GM19351 (cell line): ENCODE measurements around the gene SFMBT2.
A peak's percentile ranks its signal among the peaks of the same experiment; 100 is the strongest.

ENCODE experiments used
- ATAC-seq: cut with Tn5 transposase; IDR thresholded peaks from one replicate; pipeline ENCODE4 v1.9.1; 2021; ENCODE audit warnings: mild to moderate bottlenecking, moderate library complexity; ENCODE audit not compliant: unreplicated experiment

The SFMBT2 gene

DNA sequence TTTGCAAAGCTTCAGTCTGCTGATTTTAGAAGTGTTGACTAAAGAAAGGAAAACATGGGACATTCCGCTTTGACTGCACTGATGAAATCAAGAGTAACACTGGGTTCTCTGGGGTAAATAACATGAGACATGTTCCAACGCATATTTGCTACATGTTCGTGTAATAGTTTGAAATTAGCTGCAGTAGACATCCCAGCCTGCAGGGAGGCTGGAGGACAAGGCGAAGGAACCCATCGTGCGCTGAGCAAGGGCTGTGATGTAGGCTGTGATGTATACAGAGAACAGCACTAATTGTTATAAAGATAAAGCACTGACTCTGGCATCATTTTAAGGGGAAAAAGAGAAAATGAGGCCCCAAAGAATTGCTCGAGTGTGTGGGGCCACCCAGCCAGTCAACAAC is 40.3 kb downstream of the SFMBT2 start:
- ATAC-seq = no peak

DNA sequence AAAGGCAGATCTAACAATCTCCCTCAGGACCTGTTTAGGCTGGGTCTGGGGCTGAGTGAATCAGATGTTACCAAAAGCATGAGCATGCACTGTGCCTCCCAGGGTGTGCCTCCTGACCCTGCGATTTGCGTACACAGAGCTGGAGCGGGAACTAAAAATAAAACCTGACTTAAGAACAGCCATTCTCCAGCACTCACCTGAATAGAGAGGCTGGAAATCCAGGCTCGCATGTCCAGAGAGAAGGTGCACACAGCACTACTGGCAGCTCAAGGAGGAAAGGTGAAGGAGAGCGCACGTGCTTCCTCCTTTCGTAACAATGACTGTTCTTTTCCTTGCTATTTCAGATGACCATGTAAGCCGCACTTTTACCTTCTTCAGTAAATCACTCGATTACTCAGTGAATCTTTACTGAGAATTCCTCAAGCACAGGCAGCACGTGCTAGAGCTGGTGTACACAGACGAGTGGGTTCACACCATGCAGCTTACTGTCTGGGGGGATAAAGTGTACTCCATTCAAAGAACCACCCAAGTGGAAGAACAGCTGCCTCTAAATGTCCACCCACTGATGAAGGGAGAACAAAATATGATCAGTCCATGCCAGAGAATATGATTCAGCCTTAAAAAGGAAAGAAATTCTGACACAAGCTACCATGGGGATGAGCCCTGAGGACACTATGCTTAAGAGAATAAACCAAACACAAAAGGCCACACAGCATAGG is 45.6 kb downstream of the SFMBT2 start:
- ATAC-seq = no peak

DNA sequence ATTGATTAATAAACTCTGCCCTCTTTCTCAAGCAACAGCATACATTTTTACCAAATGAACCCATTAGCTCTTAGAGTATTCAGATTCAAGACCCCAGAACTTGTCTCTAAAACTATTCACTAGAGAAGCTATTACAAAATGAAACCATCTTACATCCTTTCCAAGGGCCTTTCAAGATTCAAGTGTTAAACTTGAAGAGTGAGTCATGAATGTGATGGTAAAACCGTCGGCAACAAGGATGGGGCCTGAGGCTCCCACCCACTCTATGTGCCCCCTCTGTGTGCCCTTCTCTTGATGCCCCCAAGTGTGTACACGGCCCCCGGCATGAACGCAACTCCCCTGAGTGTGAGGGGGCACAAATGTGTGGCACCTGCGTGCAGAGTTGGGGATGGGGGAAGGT is 46.4 kb downstream of the SFMBT2 start:
- no peak for ATAC-seq

DNA sequence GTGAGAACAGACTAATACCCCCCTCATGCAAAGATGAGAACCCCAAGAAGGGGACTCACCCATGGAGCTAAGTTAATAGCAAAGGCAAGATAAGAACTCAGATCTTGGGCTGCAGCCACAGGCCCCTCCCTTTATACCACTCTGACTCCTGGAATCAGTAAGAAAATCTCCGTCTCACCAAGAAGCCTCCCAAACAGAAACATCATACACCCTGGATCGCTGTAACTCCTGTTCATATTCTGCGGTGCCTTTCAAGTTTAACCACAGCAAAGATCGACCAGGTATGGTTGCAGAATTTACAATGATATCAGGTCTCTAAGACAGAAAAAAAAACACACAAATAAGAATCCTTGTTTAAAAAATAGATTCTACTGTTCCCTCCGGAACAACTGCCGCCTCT is 47.1 kb downstream of the SFMBT2 start:
- ATAC-seq = no peak

DNA sequence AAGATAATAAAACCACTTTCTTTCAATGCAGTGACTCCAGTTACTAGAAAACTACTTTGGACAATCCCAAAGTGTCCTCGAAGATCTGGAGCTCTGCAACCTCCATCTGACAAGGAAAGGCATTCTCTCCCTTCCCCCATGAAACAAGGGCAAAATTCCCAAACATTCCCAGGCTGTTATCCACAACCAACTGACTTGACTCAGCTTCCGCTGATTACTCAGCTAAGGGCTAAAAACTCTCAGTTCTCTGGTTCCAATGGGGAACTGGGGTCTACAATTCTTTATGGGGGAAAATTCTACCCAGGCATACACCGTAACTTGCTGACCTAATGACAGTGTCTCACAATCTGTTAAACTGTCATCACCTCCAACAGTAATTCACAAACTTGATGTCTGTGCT is 48.4 kb downstream of the SFMBT2 start:
- ATAC-seq = no peak

DNA sequence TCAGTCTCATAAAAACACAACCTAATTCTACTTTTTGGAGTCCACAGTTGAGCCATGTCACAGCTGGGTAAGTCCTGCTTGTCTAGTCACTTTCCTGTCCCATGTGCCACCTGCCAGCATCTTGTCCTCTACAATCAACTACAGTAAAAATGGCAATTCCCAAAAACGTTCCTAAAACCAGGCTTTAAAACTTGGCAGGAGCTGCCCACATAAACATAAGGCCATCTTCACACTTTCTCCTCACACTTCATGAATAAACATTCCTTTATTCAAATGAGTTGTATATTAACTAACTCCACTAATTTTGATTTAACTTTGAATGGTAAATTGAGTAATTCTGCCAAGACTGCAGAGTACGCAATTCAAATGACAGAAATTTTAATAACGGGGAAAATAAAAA is 49.5 kb downstream of the SFMBT2 start:
- no peak for ATAC-seq

DNA sequence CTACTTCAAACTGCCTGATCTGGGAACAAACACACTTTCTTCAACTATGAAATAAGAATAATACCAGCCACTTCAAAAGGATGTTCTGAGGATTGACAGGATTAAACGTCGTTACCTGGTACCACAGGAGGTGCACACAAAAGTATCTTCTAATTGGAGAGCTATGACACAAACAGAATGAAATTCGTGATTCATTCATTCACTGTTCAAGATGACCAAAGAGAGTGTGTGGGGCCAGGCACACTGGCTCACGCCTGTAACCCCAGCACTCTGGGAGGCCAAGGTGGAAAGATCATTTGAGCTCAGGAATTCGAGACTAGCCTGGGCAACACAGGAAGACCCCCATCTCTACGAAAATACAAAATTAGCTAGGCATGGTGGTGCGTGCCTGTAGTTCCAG is 50.9 kb downstream of the SFMBT2 start:
- no peak for ATAC-seq

DNA sequence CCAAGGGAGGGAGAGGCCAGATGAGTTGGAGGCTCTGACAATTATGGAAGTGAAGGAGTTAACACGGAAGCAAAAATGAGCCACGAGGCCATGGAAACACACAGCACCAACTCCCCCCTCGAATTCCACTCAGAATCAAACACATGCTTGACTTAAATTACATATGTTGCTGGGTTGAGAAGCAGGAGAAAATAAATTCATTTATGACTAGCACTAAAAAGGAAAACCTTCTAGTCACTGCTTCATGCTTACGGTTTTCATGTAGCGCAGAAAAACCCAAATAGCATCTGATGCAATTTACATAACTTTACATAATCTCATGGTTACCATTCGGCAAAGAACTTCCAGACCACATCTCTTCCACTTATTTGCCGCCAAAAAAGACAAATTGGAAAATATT is 51.5 kb downstream of the SFMBT2 start:
- ATAC-seq = no peak

DNA sequence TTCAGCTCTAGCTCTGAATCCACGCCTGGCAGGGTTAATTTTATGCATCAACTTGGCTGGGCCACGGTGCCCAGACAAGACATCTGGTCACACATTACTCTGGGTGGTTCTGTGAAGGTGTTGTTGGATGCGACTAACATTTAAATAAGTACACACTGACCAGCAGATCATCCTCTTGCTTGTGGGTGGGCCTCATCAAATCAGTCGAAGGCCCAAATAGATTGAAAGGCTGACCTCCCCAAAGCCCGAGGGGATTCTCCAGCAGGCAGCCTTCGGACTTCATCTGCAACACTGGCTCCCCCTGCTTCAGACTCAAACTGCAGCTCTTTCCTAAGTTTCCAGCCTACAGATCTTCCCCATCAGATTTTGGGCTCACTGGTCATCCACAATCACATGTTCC is 53.6 kb downstream of the SFMBT2 start:
- ATAC-seq = no peak

DNA sequence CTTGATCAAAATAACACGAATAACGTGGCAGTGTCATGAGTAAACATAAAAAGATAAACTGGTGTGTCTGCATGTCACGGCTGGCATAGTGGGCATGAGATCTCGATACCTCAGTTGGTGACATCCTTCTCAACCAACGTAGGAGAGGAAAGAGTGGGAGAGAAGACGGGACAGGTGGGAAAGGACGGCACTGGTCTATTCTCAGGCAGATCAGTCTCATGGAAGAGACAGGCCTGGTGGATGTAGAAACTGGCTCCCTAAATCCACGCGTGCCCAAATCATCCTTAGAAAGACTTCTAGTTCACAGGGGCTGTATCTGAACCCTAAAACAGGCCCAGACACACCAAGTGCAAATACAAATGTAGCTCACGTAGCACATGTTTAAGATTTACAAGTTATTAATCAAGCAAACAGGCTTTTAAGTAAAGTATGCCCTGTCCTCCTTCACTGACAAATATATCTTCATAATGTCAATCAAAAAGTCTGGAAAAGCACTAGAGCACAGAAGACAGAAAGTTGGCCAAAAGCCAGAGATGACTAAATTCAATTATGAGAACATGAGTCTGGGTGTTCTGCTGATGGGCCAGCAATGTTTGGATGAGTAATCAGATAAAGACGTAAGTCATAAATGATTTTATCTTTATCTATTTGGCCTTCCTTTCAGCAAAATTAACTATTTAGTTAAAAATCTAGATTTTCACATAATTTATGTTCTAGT is 56.3 kb downstream of the SFMBT2 start:
- no peak for ATAC-seq

DNA sequence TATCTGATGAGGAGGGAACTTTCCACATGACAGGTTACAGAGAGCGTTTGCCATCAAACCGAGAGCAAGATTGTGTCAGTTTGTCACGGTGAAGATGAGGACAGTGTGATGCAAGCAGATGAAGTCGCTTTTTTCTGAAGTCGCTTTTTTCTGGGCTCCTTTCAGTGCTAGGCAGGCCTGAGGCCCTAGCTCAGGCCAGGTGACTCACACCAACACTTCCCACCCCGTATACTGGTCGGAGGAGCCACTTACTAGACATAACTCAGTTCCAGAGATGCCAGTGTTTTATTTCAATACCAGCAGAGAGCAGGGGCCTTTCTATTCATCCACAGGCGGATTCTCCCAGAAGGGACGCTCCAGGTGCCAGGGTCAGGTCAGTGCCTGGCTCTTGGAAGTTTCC is 58.9 kb downstream of the SFMBT2 start:
- no peak for ATAC-seq

DNA sequence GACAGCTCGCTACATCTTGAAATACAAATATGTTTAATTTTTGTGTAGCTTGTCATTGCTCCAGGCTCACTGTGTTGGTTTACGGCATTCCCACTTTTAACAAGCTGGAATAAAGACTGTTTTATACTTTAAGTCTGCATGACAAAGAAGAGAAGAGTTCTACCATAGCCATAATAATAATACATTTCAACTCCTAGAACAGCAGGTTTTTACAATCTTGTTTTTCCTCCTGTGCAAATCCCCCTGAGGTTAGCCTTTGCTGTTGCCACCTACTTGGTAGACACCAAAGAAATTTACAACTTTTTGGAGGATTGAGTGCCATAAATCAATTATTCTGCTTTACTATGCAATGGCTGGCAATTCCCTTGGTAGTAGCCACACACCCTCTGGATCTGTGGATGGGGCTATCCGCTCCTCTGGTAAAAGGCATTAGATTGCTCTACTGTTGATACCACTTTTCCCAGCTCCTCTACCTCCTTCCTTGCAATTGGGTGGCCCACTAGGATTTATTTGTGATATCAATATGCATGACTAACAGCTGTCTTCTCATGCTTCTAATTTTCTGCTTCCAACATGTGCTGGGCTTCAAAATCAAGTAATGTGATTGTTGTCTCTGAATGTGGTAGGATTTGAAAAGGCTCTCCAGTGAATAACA is 60.2 kb downstream of the SFMBT2 start:
- no peak for ATAC-seq

DNA sequence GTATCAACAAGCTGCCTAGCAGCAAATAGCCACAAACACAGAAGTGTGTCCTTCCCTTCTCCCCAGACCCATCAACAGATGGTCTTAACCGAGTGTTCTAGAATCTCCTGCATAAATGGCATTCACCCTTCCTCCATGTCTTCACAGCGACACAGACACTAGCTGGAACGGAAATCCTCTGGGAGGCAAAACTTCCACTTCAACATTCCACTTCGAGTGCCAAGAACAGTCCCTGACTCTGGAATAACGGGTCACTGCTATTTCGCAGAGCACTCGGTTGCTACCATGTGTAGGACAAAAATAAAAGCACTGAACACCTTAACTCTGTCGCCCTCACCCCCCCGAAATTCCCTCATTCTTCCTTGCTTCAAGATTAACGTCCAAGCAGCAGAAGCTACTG is 65.1 kb downstream of the SFMBT2 start:
- no peak for ATAC-seq

DNA sequence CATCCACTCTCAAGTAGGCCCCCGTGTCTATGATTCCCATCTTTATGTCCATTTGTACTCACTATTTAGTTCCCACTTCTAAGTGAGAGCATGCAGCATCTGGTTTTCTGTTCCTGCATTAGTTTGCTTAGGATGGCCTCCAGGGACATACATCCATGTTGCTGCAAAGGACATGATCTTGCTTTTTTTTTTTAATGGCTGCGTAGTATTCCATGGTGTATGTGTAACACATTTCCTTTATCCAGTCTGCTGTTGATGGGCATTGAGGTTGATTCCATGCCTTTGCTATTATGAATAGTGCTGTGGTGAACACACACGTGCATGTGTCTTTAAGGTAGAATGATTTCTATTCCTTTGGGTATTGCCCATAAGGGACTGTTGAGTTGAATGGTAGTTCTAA is 67.8 kb downstream of the SFMBT2 start:
- no peak for ATAC-seq

DNA sequence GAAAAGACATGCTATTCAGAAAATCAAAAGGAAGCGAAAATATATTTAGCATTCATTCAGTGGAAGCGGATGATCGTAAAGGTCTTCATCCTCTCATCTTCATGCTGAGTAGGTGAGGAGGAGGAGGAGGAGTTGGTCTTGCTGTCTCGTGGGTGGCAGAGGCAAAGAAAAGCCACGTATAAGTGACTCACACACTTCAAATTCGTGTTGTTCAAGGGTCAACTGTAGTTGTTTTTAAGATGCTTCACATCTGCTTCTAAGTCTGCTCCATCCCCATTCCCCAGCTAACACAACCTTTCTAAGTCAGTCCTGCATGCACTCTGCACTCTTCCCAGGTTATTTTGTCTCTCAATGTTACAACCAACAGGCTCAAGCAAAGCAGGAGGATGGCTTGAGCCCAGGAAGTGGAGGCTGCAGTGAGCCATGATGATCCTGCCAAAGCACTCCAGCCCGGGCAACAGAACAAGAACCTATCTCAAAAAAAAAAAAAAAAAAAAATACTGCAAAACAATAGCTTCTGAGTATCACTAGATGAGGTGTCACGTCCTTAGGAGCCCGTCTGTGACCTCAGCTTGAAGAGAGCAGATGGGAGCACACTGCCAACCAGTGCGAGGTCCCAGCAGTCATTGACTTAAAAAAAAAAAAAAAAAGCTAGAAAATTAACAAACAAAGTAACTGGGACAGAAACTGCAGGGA is 70.5 kb downstream of the SFMBT2 start:
- no peak for ATAC-seq

DNA sequence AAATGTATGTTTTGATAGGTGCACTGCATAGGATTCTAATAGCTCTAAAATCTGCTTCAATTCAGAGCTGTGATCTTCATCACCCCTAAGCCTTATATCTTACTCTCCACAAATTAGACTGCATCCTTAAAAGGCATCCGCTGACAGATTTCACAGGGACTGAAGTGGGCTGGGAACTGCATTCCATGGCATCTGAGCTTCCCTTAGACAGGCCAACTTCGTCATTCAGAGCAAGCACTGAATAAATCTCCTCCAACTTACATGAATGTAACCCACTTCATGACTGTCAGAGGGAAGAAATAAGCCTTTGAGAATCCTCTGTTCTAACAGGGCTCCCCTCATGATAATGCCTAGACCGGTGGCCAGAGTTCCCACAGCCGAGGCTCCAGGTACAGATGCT is 71.3 kb downstream of the SFMBT2 start:
- no peak for ATAC-seq

DNA sequence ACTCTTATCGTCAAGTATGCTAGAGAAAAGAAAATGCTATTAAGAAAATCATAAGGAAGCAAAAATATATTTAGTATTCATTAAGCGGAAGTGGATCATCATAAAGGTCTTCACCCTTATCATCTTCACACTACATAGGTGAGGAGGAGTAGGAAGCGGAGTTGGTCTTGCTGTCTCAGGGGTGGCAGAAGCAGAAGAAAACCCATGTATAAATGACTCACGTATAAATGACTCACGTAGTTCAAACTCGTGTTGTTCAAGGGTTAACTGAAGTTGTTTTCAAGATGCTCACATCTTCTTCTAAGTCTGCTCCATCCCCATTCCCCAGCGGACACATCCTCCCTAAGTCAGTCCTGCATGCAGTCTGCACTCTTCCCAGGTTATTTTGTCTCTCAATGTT is 72.4 kb downstream of the SFMBT2 start:
- no peak for ATAC-seq

DNA sequence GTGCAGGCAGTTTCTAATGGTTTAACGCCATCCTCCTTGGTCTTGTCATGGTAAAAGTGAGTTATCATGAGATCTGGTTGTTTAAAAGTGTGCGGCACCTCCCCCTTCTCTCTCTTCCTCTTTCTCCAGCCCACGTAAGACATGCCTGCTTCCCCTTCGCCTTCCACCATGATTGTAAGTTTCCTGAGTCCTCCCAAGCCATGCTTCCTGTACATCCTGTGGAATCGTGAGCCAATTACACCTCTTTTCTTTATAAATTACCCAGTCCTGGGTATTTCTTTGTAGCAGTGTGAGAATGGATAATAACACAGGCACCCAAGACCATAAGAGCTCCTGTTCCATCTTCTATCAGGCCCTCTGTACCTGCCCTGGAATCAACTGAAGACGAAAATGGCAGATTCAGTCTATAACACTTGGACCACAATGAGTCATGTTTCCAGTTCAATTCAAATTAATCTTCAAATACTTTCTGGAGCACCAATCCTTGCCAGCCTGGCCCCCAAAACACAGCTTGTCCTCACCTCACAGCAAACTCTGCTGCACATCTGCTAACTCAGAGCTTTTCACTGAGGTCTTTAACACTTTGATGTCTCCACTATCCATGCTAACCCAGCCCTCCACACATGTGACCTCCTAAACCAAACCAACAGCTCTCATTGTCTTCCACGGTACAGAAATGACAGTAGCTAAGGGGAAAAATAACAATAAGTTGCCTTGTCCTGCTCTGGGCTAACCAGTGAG is 73.2 kb downstream of the SFMBT2 start:
- ATAC-seq = peak; percentile 89

DNA sequence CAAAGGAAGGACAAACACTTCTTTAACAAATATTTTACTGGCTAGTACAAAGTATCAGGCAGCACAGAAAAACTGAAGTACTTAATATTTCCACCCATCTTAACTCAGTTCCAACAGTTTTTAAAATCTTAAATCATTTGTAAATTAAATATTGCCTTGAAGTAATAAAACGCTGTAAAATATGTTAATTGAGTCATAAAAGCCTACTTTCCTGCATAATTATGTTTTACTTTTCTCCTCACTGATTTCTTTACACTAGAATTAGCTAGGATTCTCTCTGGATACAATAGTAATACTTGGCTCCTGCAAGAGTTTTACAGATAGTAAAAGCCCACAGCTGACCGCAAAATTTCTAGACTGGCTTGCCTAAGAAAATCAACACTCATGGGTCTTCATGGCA is 74.9 kb downstream of the SFMBT2 start:
- ATAC-seq = no peak

DNA sequence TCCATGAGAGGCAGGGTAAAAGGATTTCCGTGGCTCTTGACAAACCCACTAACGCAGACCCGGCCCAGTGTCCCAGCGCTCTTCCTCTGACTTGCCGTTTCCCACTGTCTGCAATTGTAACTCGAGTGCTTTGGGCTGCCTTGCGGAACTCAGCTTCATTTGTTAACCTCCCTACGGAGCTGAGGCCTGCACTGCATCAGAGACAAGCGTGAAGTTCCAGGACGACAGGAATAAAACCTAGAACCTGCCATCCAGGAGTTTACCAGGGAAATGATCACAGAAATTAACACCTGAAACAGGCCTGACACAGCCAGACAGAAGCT is 76.2 kb downstream of the SFMBT2 start:
- ATAC-seq = no peak

DNA sequence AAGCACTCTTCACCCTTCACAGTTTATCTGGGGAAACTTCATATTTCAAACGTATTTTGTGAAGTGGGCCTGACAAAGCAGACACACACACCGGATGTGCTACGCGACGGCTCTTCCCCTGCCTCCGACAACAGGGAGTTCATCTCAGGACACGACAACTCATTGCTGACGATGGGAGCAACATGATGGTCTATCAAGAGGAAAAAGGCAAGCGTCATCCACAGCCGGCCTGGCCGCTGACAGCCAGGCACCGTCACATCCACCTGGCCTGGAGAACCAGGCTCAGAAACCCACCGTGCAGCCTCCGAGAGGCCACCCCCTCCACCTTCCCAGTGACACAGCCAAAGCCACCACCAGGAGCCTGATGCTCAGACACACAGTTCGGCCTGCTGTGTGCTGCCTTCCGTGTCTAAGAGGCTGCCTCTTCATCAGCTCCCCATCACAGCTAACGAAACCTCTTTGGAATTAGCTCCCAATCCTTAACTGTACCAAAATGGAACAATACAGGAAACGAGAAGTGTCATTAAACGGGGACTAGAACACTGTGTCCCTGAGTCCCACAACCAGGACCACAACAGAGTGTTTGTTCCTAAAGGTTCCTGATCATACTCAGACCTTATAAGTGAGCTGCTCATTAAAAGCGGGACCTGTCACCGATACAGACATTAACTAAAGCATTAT is 76.7 kb downstream of the SFMBT2 start:
- no peak for ATAC-seq
